GM12878 (cell line): Measurements from ENCODE around the gene DTNBP1. TPM values are rescaled to one million over a fixed set of nuclear protein-coding genes. Genes with fewer than 3 reads are reported as not detected.

Experiments used
- ATAC-seq: fragments of 200-7000 bp; cut with Tn5 transposase; 3 replicates; pipeline ENCODE4 v1.9.1; 2020; ENCODE audit warnings: mild to moderate bottlenecking, moderate library complexity
- BruUV-seq: library from RNA; stranded (reverse); fragments of 400-500 nt; replicated peaks from 2 replicates; lab custom pipeline; 2021; lab: Mats Ljungman, UMichigan
- CTCF ChIA-PET: fragments of 300-600 bp; sonication (Branson Sonifier 250); formaldehyde crosslinking; extraction: SDS; loops from one replicate; lab custom pipeline; 2021; ENCODE audit warnings: inconsistent platforms; lab: Yijun Ruan, JAX
- POLR2A ChIA-PET: fragments of 350-600 bp; formaldehyde crosslinking; extraction: SDS; loops from one replicate; lab custom pipeline; 2021; ENCODE audit warnings: inconsistent platforms; lab: Charles Lee
- RAD21 ChIA-PET: fragments of 300-600 bp; sonication (Branson Sonifier 250); formaldehyde crosslinking; loops from one replicate; lab custom pipeline; 2023; ENCODE audit warnings: antibody characterized with exemption; ENCODE audit not compliant: unreplicated experiment; lab: Charles Lee
- SMC1A ChIA-PET: fragments of 300-600 bp; sonication (Branson Sonifier 250); formaldehyde crosslinking; loops from one replicate; lab custom pipeline; 2023; ENCODE audit not compliant: unreplicated experiment, uncharacterized antibody; lab: Charles Lee
- DNase-seq: peaks from one replicate; pipeline ENCODE4 v3.0.0-alpha.2; 2011; ENCODE audit warnings: low read depth, low spot score
- FAIRE-seq: peaks from 3 replicates; lab custom pipeline; 2011; peaks lifted over from hg19 to GRCh38; lab: Jason Lieb, UNC
- H2AFZ ChIP-seq: 2 replicates; pipeline ENCODE4 v1.6.0; 2011; ENCODE audit warnings: low read depth, low read length, control low read depth; ENCODE audit not compliant: control insufficient read depth
- H3K27ac ChIP-seq: 2 replicates; pipeline ENCODE4 v1.5.1; 2011; ENCODE audit warnings: control low read depth; ENCODE audit not compliant: control insufficient read depth, insufficient read depth
- H3K27me3 ChIP-seq, 2 experiments: replicated peaks in 1 of 2; 2 replicates each; pipeline versions ENCODE4 v1.6.0 to v1.6.1; 2011; ENCODE audit warnings: low read length in 1 of 2; ENCODE audit not compliant: control insufficient read depth in 2 of 2, insufficient read depth in 2 of 2
- H3K36me3 ChIP-seq, 2 experiments: 2 replicates each; pipeline ENCODE4 v1.5.1; 2011; ENCODE audit warnings: low read length in 1 of 2; ENCODE audit not compliant: control insufficient read depth in 2 of 2, insufficient read depth in 2 of 2
- H3K4me1 ChIP-seq: 2 replicates; pipeline ENCODE4 v1.6.1; 2011; ENCODE audit warnings: mild to moderate bottlenecking, low read length, moderate library complexity, mixed read lengths; ENCODE audit not compliant: control insufficient read depth, insufficient read depth
- H3K4me2 ChIP-seq: 2 replicates; pipeline ENCODE4 v1.6.0; 2011; ENCODE audit warnings: control low read depth; ENCODE audit not compliant: control insufficient read depth, insufficient read depth
- H3K4me3 ChIP-seq: fragments of 200-600 bp; sonication (generic); 2 replicates; pipeline ENCODE4 v1.5.1; 2016
- H3K79me2 ChIP-seq: 2 replicates; pipeline ENCODE4 v1.6.0; 2011; ENCODE audit warnings: low read length; ENCODE audit not compliant: control insufficient read depth, insufficient read depth
- H3K9ac ChIP-seq: 2 replicates; pipeline ENCODE4 v1.8.0; 2011; ENCODE audit warnings: low read length, control low read depth, mixed read lengths; ENCODE audit not compliant: control insufficient read depth, insufficient read depth
- H3K9me3 ChIP-seq: replicated peaks from 3 replicates; pipeline ENCODE4 v1.5.1; 2011; ENCODE audit warnings: mild to moderate bottlenecking, low read length; ENCODE audit not compliant: control insufficient read depth, insufficient read depth
- H4K20me1 ChIP-seq: 2 replicates; pipeline ENCODE4 v1.6.0; 2011; ENCODE audit not compliant: control insufficient read depth, insufficient read depth
- BHLHE40 ChIP-seq, 2 experiments: fragments of 450-650 bp in 1 of 2; IDR thresholded peaks; 2 replicates each; pipeline ENCODE4 v1.6.1; 2011 to 2017; ENCODE audit warnings: low read depth in 2 of 2, borderline replicate concordance in 1 of 2, improper control_type of control experiment in 1 of 2, low read length in 1 of 2, mild to moderate bottlenecking in 1 of 2
- GABPA ChIP-seq: IDR thresholded peaks from 2 replicates; pipeline ENCODE4 v1.6.1; 2014; ENCODE audit warnings: antibody characterized with exemption, low read depth, mild to moderate bottlenecking, inconsistent platforms
- KDM1A ChIP-seq: fragments of 200-600 bp; sonication (generic); IDR thresholded peaks from 2 replicates; pipeline ENCODE4 v1.6.1; 2016; ENCODE audit warnings: borderline replicate concordance
- MEF2A ChIP-seq: IDR thresholded peaks from 2 replicates; pipeline ENCODE4 v1.6.1; 2011; ENCODE audit warnings: low read depth, mild to moderate bottlenecking, low read length, moderate library complexity; ENCODE audit not compliant: insufficient read depth
- RUNX3 ChIP-seq: IDR thresholded peaks from 2 replicates; pipeline ENCODE4 v1.6.1; 2012; ENCODE audit warnings: low read length, inconsistent platforms
- ZBTB4 ChIP-seq: fragments of 450-650 bp; formaldehyde crosslinking; IDR thresholded peaks from 2 replicates; pipeline ENCODE4 v1.4.0; 2022; ENCODE audit warnings: mild to moderate bottlenecking, moderate library complexity
- WGBS: methylation state at CpG from one replicate; pipeline ENCODE4 v1.1.6; 2016; ENCODE audit warnings: low lambda C conversion rate; ENCODE audit not compliant: insufficient replicate concordance, insufficient coverage; ENCODE audit errors: missing lambda C conversion rate; 5-methylcytosine and 5-hydroxymethylcytosine counted together
- in situ Hi-C: fragments of 300-500 bp; cut with MboI; formaldehyde crosslinking; loops from 9 replicates; pipeline ENCODE4 v1.14.3; 2018; ENCODE audit warnings: mixed read lengths
- intact Hi-C: fragments of 100-400 bp; cut with micrococcal nuclease; formaldehyde crosslinking; loops from one replicate; pipeline ENCODE4 v1.14.2; 2022; ENCODE audit not compliant: unreplicated experiment
- polyA plus RNA-seq, 11 experiments: library from polyadenylated mRNA; depleted of rRNA in 4 of 11; unstranded in 6 of 11; stranded (reverse) in 5 of 11; fragments of >200 nt; fragmentation: Nextera tagmentation in 4 of 11; fragmentation: Illumina TruSeq in 1 of 11; extraction: Ambion mirVana in 4 of 11; extraction: Trizol in 1 of 11; gene quantifications; 1 replicate in 1 of 11; 2 replicates in 10 of 11; pipeline versions ENCODE4 v1.2.1 to v1.2.3, GENCODE V29; 2011 to 2016; ENCODE audit warnings: inconsistent platforms in 2 of 11, missing spikeins in 2 of 11, low read depth in 1 of 11
- total RNA-seq, 4 experiments: library from RNA; depleted of rRNA in 3 of 4; stranded (reverse); fragments of >200 nt in 3 of 4; fragmentation: Illumina TruSeq in 1 of 4; extraction: Trizol in 1 of 4; gene quantifications; 2 replicates each; pipeline versions ENCODE4 v1.2.1 to v1.2.3, GENCODE V29; 2013 to 2021

DTNBP1 gene
- total and polyA plus RNA-seq, 10 of the 15 experiments (the other 5 are each of a cell fraction or from before 2014, with no cell fraction given), result 7.1 to 40.3 (median 20.1) TPM

GRCh38 chr6:15524861-15525401 lies 137.9 kb downstream of the DTNBP1 start:
- POLR2A ChIA-PET, result no interaction called here
- no peak overlapping the region for H2AFZ ChIP-seq
- H3K4me3 ChIP-seq, result no peak overlapping the region
- no peak overlapping the region for H3K27ac ChIP-seq
- H3K27me3 ChIP-seq, result no peaks in the 10 kb centered on the region
- BruUV-seq, result no TSS peak
- in situ Hi-C loops (no loop called here), intact Hi-C loops (loop anchor here (5.0 kb wide), 1 partner anchor 682 kb away; no protein-coding TSS in a partner anchor)
- RAD21 ChIA-PET, result interaction anchor here (0.8 kb wide), 1 partner anchor 84 kb away, joined by 3 read pairs; no protein-coding TSS in a partner anchor
- DNase-seq, result no peak
- CTCF ChIA-PET, result no interaction called here
- FAIRE-seq, result no peak
- no peaks in the 10 kb centered on the region for H3K9me3 ChIP-seq
- ATAC-seq, result no peak
- 73% methylated on average over 13 of the region's 14 CpGs for WGBS
- no peak for TF ChIP-seq GABPA
- no peak for TF ChIP-seq KDM1A
- TF ChIP-seq BHLHE40 (IDR thresholded peaks at IDR 0.05; ENCODE audit: borderline replicate concordance in 1 of 2, low read depth in 2 of 2, low read length in 1 of 2), result peak in 1 of 2 experiments; percentile 21; a peak in 1 of 4 replicates
- 0 out of 2 replicates have a peak, but pooled peaks have one; percentile 24 for TF ChIP-seq RUNX3
- TF ChIP-seq MEF2A, result no peak
- TF ChIP-seq ZBTB4 (CRISPR knock-in tag), result no peak
- H3K4me1 ChIP-seq, result no peaks in the 10 kb centered on the region
- H3K4me2 ChIP-seq, result no peak overlapping the region
- no peaks in the 10 kb centered on the region for H3K79me2 ChIP-seq
- no peaks in the 10 kb centered on the region for H4K20me1 ChIP-seq
- H3K9ac ChIP-seq, result no peak overlapping the region
- SMC1A ChIA-PET, result interaction anchor here (0.7 to 1.3 kb wide), 3 partner anchors 96 to 100 kb away, joined by 3 to 4 read pairs (median 4); no protein-coding TSS in a partner anchor
- peaks cover 9 to 11% of the 10 kb centered on the region in 2 experiments for H3K36me3 ChIP-seq
